Right renal cortex interstitium (tissue), 3 donors: Measurements from ENCODE around the gene C9. TPM values are rescaled to one million over a fixed set of nuclear protein-coding genes. Genes with fewer than 3 reads are reported as not detected.
"Not testable (repeated sequence)": the region's sequence is repeated elsewhere in the genome, so short reads cannot be mapped to it uniquely, and the experiment has no call there.

Experiments used
- DNase-seq, 3 donors: peaks; one replicate each; pipeline ENCODE4 v3.0.0-alpha.2; 2013; ENCODE audit warnings: low read depth in 3 of 3, low spot score in 2 of 3
- polyA plus RNA-seq, 3 donors: library from polyadenylated mRNA; unstranded; fragments of 120-200 nt; gene quantifications; one replicate each; pipeline ENCODE4 v1.2.1, GENCODE V29; 2013; ENCODE audit not compliant: insufficient read length in 3 of 3

Gene C9
- polyA plus RNA-seq, 3 donors = 0.25 to 0.79 (median 0.50) TPM

DNA sequence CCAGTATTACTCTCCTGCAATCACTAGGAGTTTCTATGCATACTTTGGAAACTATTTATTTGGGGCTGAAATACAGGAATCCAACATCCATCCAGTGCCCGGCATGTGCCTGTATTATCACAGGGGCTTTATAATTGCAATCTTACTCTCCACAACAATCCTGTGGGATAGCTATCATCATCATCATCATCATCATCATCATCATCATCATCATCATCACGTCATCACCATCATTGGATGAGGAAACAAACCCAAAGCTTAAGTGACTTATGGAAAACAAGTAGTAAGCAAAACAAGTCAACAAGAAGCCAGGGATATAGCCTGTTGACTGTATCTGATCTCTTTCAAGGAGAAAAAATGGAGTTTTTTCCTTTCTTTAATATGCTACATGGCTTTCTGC is 97.1 kb downstream of the C9 start:
- no peak for DNase-seq

- DNase-seq = no peak
These were observed 97.9 kb downstream of the C9 start for GRCh38 chr5:39266442-39266841.

DNA sequence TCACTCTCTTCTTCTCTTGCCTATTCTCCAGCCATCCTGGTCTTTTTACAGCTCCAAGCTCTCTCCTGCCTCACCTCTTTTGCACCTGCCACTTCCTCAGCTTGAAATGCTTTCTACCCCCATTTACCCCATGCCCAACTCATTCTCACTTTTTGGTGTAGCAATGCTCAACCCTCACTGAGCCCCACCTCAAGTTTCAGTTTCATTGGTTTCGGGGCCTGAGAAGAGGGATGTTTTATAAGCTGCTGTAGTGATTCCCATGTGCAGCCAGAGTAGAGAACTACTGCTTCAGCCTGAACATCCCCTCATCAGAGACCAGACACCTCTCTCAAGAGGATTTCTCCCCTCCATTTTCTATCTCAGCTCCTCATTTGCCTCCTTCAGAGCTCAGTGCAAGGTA is 99.8 kb downstream of the C9 start:
- DNase-seq = no peak

DNA sequence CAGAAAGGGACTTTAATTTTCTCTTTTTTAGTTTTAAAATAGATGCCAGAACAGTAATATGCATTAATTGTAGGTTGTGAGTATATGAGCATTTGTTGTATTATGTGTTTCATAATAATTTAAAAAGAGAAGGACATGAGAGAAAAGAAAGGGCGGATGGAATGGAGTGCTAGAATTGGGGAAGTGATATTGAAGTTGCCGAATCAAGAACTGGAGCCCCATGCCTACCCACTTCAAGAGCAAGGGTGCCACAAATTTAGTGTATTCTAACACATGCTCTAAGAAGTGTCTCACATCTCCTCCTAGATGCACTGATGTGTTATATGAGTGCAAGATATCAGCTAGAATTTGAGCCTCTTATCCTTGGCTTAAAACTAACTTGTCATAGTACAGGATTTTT is 101.3 kb downstream of the C9 start:
- DNase-seq = no peak

- no peak for DNase-seq
These were observed 104.2 kb downstream of the C9 start for GRCh38 chr5:39260095-39260494.

DNA sequence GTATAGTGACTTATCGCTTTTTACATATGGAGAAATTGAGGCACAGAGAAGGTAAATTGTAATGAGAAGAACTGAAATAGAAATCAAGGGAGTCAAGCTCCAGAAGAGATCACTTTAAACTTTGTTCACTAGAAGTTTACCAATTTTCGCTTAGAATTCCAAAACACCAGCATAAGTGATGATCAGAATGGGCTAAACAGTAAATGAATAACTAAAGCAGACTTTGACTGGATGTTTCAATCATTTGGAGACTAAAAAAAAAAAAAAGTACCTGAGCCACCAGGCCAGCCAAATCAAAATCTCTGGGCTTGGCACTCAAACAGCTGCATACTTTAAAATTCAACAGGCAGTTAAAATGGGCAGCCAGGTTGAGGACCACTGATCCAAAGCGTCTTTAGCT is 106.7 kb downstream of the C9 start:
- DNase-seq = peak in 1 of 3 donors; percentile 10

DNA sequence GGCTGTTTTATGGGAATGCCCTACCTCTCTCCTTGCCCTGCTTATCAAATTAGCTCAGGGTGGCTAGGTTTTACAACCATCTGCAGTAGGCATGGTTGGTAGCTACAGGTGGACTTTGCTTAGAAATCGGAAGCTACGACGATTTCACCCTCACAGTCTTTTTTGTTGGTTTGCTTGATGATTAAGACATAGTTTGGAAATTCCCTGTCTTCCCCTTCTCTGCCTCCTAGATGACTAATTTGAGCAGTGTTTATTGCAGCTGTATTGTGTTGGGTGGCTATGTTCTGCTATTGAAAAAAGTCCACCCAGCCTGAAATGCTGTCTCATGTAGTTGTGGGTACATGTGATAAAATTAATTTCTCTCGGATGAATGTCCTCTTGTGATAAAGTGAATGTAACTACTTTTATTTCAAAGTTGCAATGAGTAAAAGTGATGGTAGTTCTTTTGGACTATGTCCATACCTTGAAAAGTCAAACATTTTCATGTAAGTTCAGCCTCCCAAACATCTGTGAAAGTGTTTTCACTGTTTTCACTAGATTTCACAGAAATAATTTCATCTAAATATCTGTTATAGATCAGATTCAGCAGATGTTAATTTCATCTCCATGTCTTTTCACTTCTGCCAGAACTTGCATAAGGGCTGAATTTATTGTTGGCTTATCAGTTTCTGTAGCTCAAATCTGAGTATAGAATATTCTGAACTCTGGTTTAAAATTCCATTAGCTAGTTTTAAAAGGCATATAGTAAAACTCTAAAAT is 107.6 kb downstream of the C9 start:
- no peak for DNase-seq

DNA sequence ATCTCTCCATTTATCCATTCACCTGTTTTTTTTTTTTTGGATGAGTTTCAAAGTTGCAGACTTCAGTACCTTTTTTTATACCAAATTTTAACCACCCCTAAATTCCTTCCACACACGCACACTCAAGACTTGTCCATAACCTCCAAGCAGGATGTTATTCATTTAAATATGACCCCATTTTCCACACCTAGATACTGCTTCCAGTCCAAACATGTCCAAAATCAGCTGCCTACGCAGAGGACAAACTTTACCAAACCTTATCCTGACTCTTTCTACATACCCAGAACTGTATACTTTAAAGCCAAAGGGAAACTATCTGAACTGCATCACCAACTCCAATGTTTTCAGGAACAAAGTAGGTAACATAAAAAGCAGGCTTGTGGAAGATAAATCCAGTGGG is 108.9 kb downstream of the C9 start:
- no peak for DNase-seq

DNA sequence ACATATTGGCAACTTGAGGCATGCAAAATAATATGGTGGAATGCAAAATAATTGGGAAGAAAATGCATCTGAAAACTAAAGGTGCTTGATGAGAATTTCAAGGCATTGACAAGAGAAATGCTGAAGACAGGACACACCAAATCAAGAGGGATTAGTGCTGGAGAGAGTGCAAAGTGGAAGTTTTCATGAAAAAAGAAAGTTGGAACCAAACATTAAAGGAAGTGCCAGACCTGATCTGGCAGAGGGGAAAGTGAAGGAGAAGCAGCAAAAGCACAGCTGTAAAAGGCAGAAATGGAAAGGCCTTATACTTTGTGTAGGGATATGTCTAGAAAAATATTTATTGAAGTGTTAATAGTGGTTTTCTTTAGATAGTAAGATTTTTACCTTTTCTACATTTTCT is 109.6 kb downstream of the C9 start:
- no peak for DNase-seq

- DNase-seq = no peak
These were observed 111.1 kb downstream of the C9 start for GRCh38 chr5:39253196-39253595.

GRCh38 chr5:39249564-39250274 is 114.6 kb downstream of the C9 start:
- DNase-seq = no peak

- no peak for DNase-seq
These were observed 115.2 kb downstream of the C9 start for GRCh38 chr5:39249069-39249468.

DNA sequence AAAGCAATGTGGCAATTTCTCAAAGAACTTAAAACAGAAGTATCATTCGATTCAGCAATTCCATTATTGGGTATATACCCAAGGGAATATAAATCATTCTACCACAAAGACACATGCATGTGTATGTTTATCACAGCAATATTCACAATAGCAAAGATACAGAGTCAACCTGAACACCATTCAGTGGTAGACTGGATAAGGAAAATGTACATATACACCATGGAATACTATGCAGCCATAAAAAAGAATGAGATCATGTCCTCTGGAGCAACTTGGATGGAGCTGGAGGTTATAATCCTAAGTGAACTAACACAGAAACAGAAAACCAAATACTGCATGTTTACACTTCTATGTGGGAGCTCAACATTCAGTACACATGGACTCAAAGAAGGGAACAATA is 123.5 kb downstream of the C9 start:
- DNase-seq = no peak

DNA sequence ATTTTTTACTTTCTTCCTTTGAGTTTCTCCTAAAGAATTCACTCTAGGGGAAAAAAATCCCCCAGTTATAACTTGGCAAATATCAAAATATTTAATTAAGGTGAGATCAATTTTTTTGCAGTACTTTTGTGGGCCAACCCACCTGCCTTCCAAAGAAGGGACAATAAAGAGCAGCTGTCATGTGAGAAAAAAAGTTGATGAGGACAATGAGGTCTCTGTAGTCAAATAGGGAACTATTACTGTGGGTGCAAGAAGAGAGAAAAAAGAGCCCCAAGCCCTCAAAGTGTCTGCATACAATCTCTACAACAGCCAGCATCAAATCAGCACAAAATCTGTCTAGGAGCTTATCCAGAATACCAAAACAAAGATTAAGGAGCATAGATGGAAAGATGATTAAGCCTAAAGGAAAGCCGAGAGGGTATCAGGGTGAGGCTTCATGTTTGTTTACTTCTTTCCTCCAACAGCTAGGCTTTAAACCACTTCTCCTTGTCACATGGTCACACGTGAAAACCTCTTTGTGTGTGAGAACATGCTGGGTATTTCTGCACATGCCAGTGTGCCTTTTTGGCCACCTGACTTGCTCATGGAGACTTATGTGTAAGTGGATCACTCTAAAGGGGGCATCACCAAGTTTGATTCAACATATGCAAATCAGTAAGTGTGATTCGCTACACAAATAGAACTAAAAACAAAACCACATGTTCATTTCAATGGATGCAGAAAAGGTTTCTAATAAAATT is 125.8 kb downstream of the C9 start:
- DNase-seq = no peak

GRCh38 chr5:39236718-39237117 is 127.6 kb downstream of the C9 start:
- DNase-seq = no peak

GRCh38 chr5:39235648-39236047 is 128.6 kb downstream of the C9 start:
- no peak for DNase-seq

- not testable (repeated sequence) for DNase-seq
These were observed 129.8 kb downstream of the C9 start for GRCh38 chr5:39234494-39234893.

Other genes starting within 250 kb of the C9 start
- gene FYB1, start 144.9 kb downstream of the C9 start, polyA plus RNA-seq = 1 to 10 TPM; 4.4 to 5.4 (median 5.2) TPM
- gene DAB2, start 60.5 kb upstream of the C9 start, polyA plus RNA-seq = 100 to 1,000 TPM; 171 to 216 (median 204) TPM